ENCODE results near the gene PTPRN2. TPM values are rescaled to one million over a fixed set of nuclear protein-coding genes. Genes with fewer than 3 reads are reported as not detected.

PTPRN2 gene
- total and polyA plus RNA-seq, 2 donors (not counting 3 experiments of a cell fraction or from before 2014, with no cell fraction given), result 0.62 to 0.88 TPM

- intact Hi-C loops (cut with micrococcal nuclease), result no loop called here
These were observed 681.0 kb downstream of the PTPRN2 start for GRCh38 chr7:157906583-157906982.

GRCh38 chr7:157905651-157906461, 681.8 kb downstream of the PTPRN2 start:
- H3K36me3 ChIP-seq (ENCODE audit: control insufficient read depth in 2 of 2, extremely low read depth in 1 of 2, insufficient read depth in 2 of 2, low read length in 2 of 2), result no peaks in the 10 kb centered on the region
- no peaks in the 10 kb centered on the region for H3K9me1 ChIP-seq (replicated peaks; ENCODE audit: control insufficient read depth, extremely low read depth, insufficient read depth, low read length)
- ChIA-PET POLR2A (no interaction called here), CTCF (no interaction called here)
- no peak overlapping the region for H3K4me3 ChIP-seq (replicated peaks in 1 of 3; ENCODE audit: insufficient read depth in 1 of 3, low read depth in 1 of 3, low read length in 3 of 3)
- no peak overlapping the region for H3K4me2 ChIP-seq (ENCODE audit: insufficient read depth, low read length)
- no TSS peak for BruUV-seq (replicated peaks)
- DNase-seq (ENCODE audit: low read depth, low spot score) (no peak), FAIRE-seq (no peak)
- intact Hi-C loops (cut with micrococcal nuclease), result no loop called here
- no peak overlapping the region for H3K9ac ChIP-seq (replicated peaks; ENCODE audit: extremely low read depth, insufficient read depth, low read length)
- no peaks in the 10 kb centered on the region for H3K4me1 ChIP-seq (ENCODE audit: control insufficient read depth, extremely low read depth, insufficient read depth, low read length)
- no peak for TF ChIP-seq FOS (IDR thresholded peaks at IDR 0.05; ENCODE audit: borderline replicate concordance, insufficient read depth, low read length)
- no peak for TF ChIP-seq GATA2 (IDR thresholded peaks at IDR 0.05; ENCODE audit: insufficient read depth, insufficient read length, low read depth, low read length)
- no peak for TF ChIP-seq MYC (IDR thresholded peaks at IDR 0.05; ENCODE audit: low read depth, low read length)
- no peak for TF ChIP-seq JUN (IDR thresholded peaks at IDR 0.05; ENCODE audit: borderline replicate concordance, insufficient read depth, insufficient read length, low read depth)
- no peak for TF ChIP-seq POLR2AphosphoS5 (IDR thresholded peaks at IDR 0.05; ENCODE audit: insufficient read depth, low read depth, low read length)
- no peak overlapping the region for H3K27ac ChIP-seq (ENCODE audit: insufficient read depth, low read depth, low read length)
- no peaks in the 10 kb centered on the region for H3K79me2 ChIP-seq (ENCODE audit: control insufficient read depth, insufficient read depth, low read length)
- H3K27me3 ChIP-seq (ENCODE audit: control insufficient read depth in 2 of 2, insufficient read depth in 2 of 2, low read length in 2 of 2), result no peaks in the 10 kb centered on the region
- dilution Hi-C loops (cut with MboI; ENCODE audit: extremely low pct_ligation_motif_present, low sequenced_read_pairs), result no loop called here
- H2AFZ ChIP-seq (ENCODE audit: low read depth, low read length), result no peak overlapping the region
- peaks cover 2% of the 10 kb centered on the region for H3K9me3 ChIP-seq (replicated peaks; ENCODE audit: control insufficient read depth, insufficient read depth, low read length)
- no peaks in the 10 kb centered on the region for H4K20me1 ChIP-seq (replicated peaks; ENCODE audit: control insufficient read depth, extremely low read depth, insufficient read depth, low read length)

More at GRCh38 chr7:157906583-157906982, 681.0 kb downstream of the PTPRN2 start:
- dilution Hi-C loops (cut with MboI; ENCODE audit: extremely low pct_ligation_motif_present, low sequenced_read_pairs), result no loop called here
- FAIRE-seq (no peak), DNase-seq (ENCODE audit: low read depth, low spot score) (no peak)
- no peaks in the 10 kb centered on the region for H3K27me3 ChIP-seq (ENCODE audit: control insufficient read depth in 2 of 2, insufficient read depth in 2 of 2, low read length in 2 of 2)
- no peak overlapping the region for H3K9ac ChIP-seq (replicated peaks; ENCODE audit: extremely low read depth, insufficient read depth, low read length)
- H3K9me1 ChIP-seq (replicated peaks; ENCODE audit: control insufficient read depth, extremely low read depth, insufficient read depth, low read length), result no peaks in the 10 kb centered on the region
- no peaks in the 10 kb centered on the region for H3K79me2 ChIP-seq (ENCODE audit: control insufficient read depth, insufficient read depth, low read length)
- H2AFZ ChIP-seq (ENCODE audit: low read depth, low read length), result no peak overlapping the region
- H4K20me1 ChIP-seq (replicated peaks; ENCODE audit: control insufficient read depth, extremely low read depth, insufficient read depth, low read length), result no peaks in the 10 kb centered on the region
- no peak overlapping the region for H3K4me3 ChIP-seq (replicated peaks in 1 of 3; ENCODE audit: insufficient read depth in 1 of 3, low read depth in 1 of 3, low read length in 3 of 3)
- no peaks in the 10 kb centered on the region for H3K36me3 ChIP-seq (ENCODE audit: control insufficient read depth in 2 of 2, extremely low read depth in 1 of 2, insufficient read depth in 2 of 2, low read length in 2 of 2)
- BruUV-seq (replicated peaks), result no TSS peak
- CTCF ChIA-PET, result no interaction called here
- H3K27ac ChIP-seq (ENCODE audit: insufficient read depth, low read depth, low read length), result no peak overlapping the region
- TF ChIP-seq FOS (IDR thresholded peaks at IDR 0.05; ENCODE audit: borderline replicate concordance, insufficient read depth, low read length) (no peak), POLR2AphosphoS5 (IDR thresholded peaks at IDR 0.05; ENCODE audit: insufficient read depth, low read depth, low read length) (no peak)
- TF ChIP-seq, protein P1, sequence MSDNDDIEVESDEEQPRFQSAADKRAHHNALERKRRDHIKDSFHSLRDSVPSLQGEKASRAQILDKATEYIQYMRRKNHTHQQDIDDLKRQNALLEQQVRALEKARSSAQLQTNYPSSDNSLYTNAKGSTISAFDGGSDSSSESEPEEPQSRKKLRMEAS (IDR thresholded peaks at IDR 0.05; ENCODE audit: insufficient read depth, insufficient read length), result no peak
- H3K4me2 ChIP-seq (ENCODE audit: insufficient read depth, low read length), result no peak overlapping the region
- peaks cover 2% of the 10 kb centered on the region for H3K9me3 ChIP-seq (replicated peaks; ENCODE audit: control insufficient read depth, insufficient read depth, low read length)
- no peaks in the 10 kb centered on the region for H3K4me1 ChIP-seq (ENCODE audit: control insufficient read depth, extremely low read depth, insufficient read depth, low read length)
- POLR2A ChIA-PET, result no interaction called here

Data from endothelial cell of umbilical vein (primary cell).